Neuronal stem cell (in vitro differentiated cells): ENCODE results near the gene LRMDA.

Source experiments
- DNase-seq: peaks from one replicate; pipeline ENCODE4 v3.0.0-alpha.2; 2013; ENCODE audit warnings: low spot score
- H2AFZ ChIP-seq: one replicate; pipeline ENCODE4 v1.6.1; 2013; ENCODE audit warnings: mild to moderate bottlenecking, low read length, inconsistent platforms
- H2AK5ac ChIP-seq: 2 replicates; pipeline ENCODE4 v1.6.1; 2013; ENCODE audit warnings: low read depth, mild to moderate bottlenecking, inconsistent platforms, low read length, moderate library complexity, mixed read lengths
- H2BK120ac ChIP-seq: 2 replicates; pipeline ENCODE4 v1.6.1; 2013; ENCODE audit warnings: low read depth, mild to moderate bottlenecking, inconsistent platforms, low read length, moderate library complexity, mixed read lengths
- H2BK12ac ChIP-seq: one replicate; pipeline ENCODE4 v1.6.1; 2013; ENCODE audit warnings: low read length, inconsistent platforms
- H2BK15ac ChIP-seq: 2 replicates; pipeline ENCODE4 v1.6.1; 2013; ENCODE audit warnings: mild to moderate bottlenecking, low read length, inconsistent platforms, mixed read lengths
- H2BK5ac ChIP-seq: one replicate; pipeline ENCODE4 v1.6.1; 2013; ENCODE audit warnings: inconsistent platforms, mild to moderate bottlenecking, low read length, moderate library complexity
- H3K14ac ChIP-seq: one replicate; pipeline ENCODE4 v1.6.1; 2013; ENCODE audit warnings: low read length, inconsistent platforms
- H3K18ac ChIP-seq: 2 replicates; pipeline ENCODE4 v1.6.1; 2013; ENCODE audit warnings: low read length, inconsistent platforms
- H3K23ac ChIP-seq: 2 replicates; pipeline ENCODE4 v1.6.1; 2013; ENCODE audit warnings: low read depth, mild to moderate bottlenecking, mixed read lengths, low read length, inconsistent platforms; ENCODE audit not compliant: poor library complexity
- H3K27ac ChIP-seq: replicated peaks from 3 replicates; pipeline ENCODE4 v1.5.1; 2013; ENCODE audit warnings: low read length, inconsistent platforms
- H3K27me3 ChIP-seq, 3 experiments: 2 replicates each; pipeline ENCODE4 v1.6.1; 2013; ENCODE audit warnings: low read length in 3 of 3, mild to moderate bottlenecking in 2 of 3, inconsistent platforms in 1 of 3, low read depth in 1 of 3, mixed read lengths in 1 of 3, moderate library complexity in 1 of 3; ENCODE audit not compliant: control insufficient read depth in 3 of 3, insufficient read depth in 3 of 3
- H3K36me3 ChIP-seq, 2 donors: replicated peaks in 1 of 2; 2 replicates each; pipeline ENCODE4 v1.6.1; 2013; ENCODE audit warnings: low read length in 2 of 2; ENCODE audit not compliant: control insufficient read depth in 2 of 2, insufficient read depth in 2 of 2
- H3K4ac ChIP-seq: 2 replicates; pipeline ENCODE4 v1.6.1; 2013; ENCODE audit warnings: inconsistent platforms, mild to moderate bottlenecking, low read length, moderate library complexity
- H3K4me1 ChIP-seq, 2 donors: 1 replicate in 1 of 2; 2 replicates in 1 of 2; pipeline ENCODE4 v1.6.1; 2013; ENCODE audit warnings: low read length in 2 of 2, low read depth in 1 of 2; ENCODE audit not compliant: control insufficient read depth in 2 of 2, insufficient read depth in 1 of 2
- H3K4me2 ChIP-seq: one replicate; pipeline ENCODE4 v1.6.1; 2013; ENCODE audit warnings: mild to moderate bottlenecking, low read length, inconsistent platforms; ENCODE audit not compliant: insufficient read depth, poor library complexity, severe bottlenecking
- H3K4me3 ChIP-seq, 2 donors: 2 replicates each; pipeline ENCODE4 v1.5.1; 2013; ENCODE audit warnings: low read length in 2 of 2, mild to moderate bottlenecking in 2 of 2, inconsistent platforms in 1 of 2, moderate library complexity in 1 of 2
- H3K79me1 ChIP-seq: one replicate; pipeline ENCODE4 v1.6.1; 2013; ENCODE audit warnings: low read depth, mild to moderate bottlenecking, inconsistent platforms, low read length, moderate library complexity
- H3K9ac ChIP-seq: one replicate; pipeline ENCODE4 v1.6.1; 2013; ENCODE audit warnings: mild to moderate bottlenecking, low read depth, low read length, inconsistent platforms; ENCODE audit not compliant: poor library complexity
- H3K9me3 ChIP-seq, 2 donors: replicated peaks in 1 of 2; 2 replicates each; pipeline versions ENCODE3 to v1.6.1; 2013; ENCODE audit warnings: low read length in 2 of 2, mild to moderate bottlenecking in 2 of 2, inconsistent platforms in 1 of 2, low read depth in 1 of 2, mixed read lengths in 1 of 2, moderate library complexity in 1 of 2; ENCODE audit not compliant: control insufficient read depth in 2 of 2, insufficient read depth in 1 of 2
- H4K8ac ChIP-seq: one replicate; pipeline ENCODE4 v1.6.1; 2013; ENCODE audit warnings: low read depth, mild to moderate bottlenecking, inconsistent platforms, low read length, moderate library complexity
- H4K91ac ChIP-seq: one replicate; pipeline ENCODE4 v1.6.1; 2013; ENCODE audit warnings: low read length, low read depth, mild to moderate bottlenecking, inconsistent platforms; ENCODE audit not compliant: poor library complexity
- WGBS, 2 donors: extraction: QIAGEN DNeasy Blood & Tissue Kit; methylation state at CpG; one replicate each; pipeline ENCODE4 v1.1.7; 2013; ENCODE audit warnings: missing lambda C conversion rate in 2 of 2, mixed read lengths in 1 of 2; ENCODE audit not compliant: insufficient read length in 2 of 2, insufficient replicate concordance in 1 of 2; ENCODE audit errors: extremely low coverage in 2 of 2; 5-methylcytosine and 5-hydroxymethylcytosine counted together

Gene LRMDA

GRCh38 chr10:75952093-75952492, 520.7 kb downstream of the LRMDA start:
- Histone ChIP-seq H2BK120ac (no peak overlapping the region), H2AK5ac (no peak overlapping the region), H3K4me3 (no peak overlapping the region), H3K4me2 (no peak overlapping the region), H3K23ac (no peak overlapping the region), H3K9me3 (no peaks in the 10 kb centered on the region), H3K14ac (no peak overlapping the region), H3K36me3 (no peaks in the 10 kb centered on the region), H4K8ac (no peak overlapping the region), H3K27me3 (no peaks in the 10 kb centered on the region), H2BK15ac (no peak overlapping the region), H3K9ac (no peak overlapping the region), H3K79me1 (no peaks in the 10 kb centered on the region), H2AFZ (no peak overlapping the region), H2BK5ac (no peak overlapping the region), H3K4me1 (no peaks in the 10 kb centered on the region), H3K4ac (no peak overlapping the region), H3K27ac (no peak overlapping the region), H3K18ac (no peak overlapping the region), H2BK12ac (no peak overlapping the region), H4K91ac (no peak overlapping the region)
- no CpG with 5 or more reads among the region's 7 CpGs for WGBS, 2 donors
- no peak for DNase-seq

- no peak overlapping the region for H3K4ac ChIP-seq
- H3K14ac ChIP-seq, result no peak overlapping the region
- H3K27ac ChIP-seq, result no peak overlapping the region
- H3K79me1 ChIP-seq, result no peaks in the 10 kb centered on the region
- WGBS, 2 donors, result no CpG with 5 or more reads among the region's 4 CpGs
- no peak overlapping the region for H2BK120ac ChIP-seq
- no peak overlapping the region for H2BK12ac ChIP-seq
- H3K18ac ChIP-seq, result no peak overlapping the region
- no peaks in the 10 kb centered on the region for H3K9me3 ChIP-seq
- H3K9ac ChIP-seq, result no peak overlapping the region
- H3K23ac ChIP-seq, result no peak overlapping the region
- H2BK5ac ChIP-seq, result no peak overlapping the region
- no peak overlapping the region for H3K4me3 ChIP-seq
- H3K36me3 ChIP-seq, result no peaks in the 10 kb centered on the region
- H2AFZ ChIP-seq, result no peak overlapping the region
- no peak overlapping the region for H2AK5ac ChIP-seq
- H4K8ac ChIP-seq, result no peak overlapping the region
- no peak for DNase-seq
- H3K4me2 ChIP-seq, result no peak overlapping the region
- no peak overlapping the region for H4K91ac ChIP-seq
- no peaks in the 10 kb centered on the region for H3K27me3 ChIP-seq
- H3K4me1 ChIP-seq, result no peaks in the 10 kb centered on the region
- no peak overlapping the region for H2BK15ac ChIP-seq
Observed at GRCh38 chr10:75954486-75954885, 523.1 kb downstream of the LRMDA start.

GRCh38 chr10:75955973-75956502, 524.6 kb downstream of the LRMDA start:
- Histone ChIP-seq H3K9ac (no peak overlapping the region), H3K9me3 (no peaks in the 10 kb centered on the region), H2BK120ac (no peak overlapping the region), H2BK12ac (no peak overlapping the region), H3K27me3 (no peaks in the 10 kb centered on the region), H3K4me2 (no peak overlapping the region), H4K8ac (no peak overlapping the region), H3K4me3 (no peak overlapping the region), H3K18ac (no peak overlapping the region), H3K23ac (no peak overlapping the region), H3K4me1 (no peaks in the 10 kb centered on the region), H4K91ac (no peak overlapping the region), H3K4ac (no peak overlapping the region), H3K79me1 (no peaks in the 10 kb centered on the region), H3K27ac (no peak overlapping the region), H2AFZ (peak overlapping the region; percentile 46), H2BK5ac (no peak overlapping the region), H2AK5ac (no peak overlapping the region), H3K36me3 (no peaks in the 10 kb centered on the region), H3K14ac (no peak overlapping the region), H2BK15ac (no peak overlapping the region)
- no CpG with 5 or more reads among the region's 2 CpGs for WGBS, 2 donors
- no peak for DNase-seq

- H3K18ac ChIP-seq, result no peak overlapping the region
- no CpG with 5 or more reads among the region's 2 CpGs for WGBS, 2 donors
- H3K79me1 ChIP-seq, result no peaks in the 10 kb centered on the region
Observed at GRCh38 chr10:75956624-75957023, 525.2 kb downstream of the LRMDA start.

More at GRCh38 chr10:75956624-75957023, 525.2 kb downstream of the LRMDA start:
- Histone ChIP-seq H2AFZ (peak overlapping the region; percentile 46), H3K14ac (no peak overlapping the region), H4K91ac (no peak overlapping the region), H2AK5ac (no peak overlapping the region), H3K36me3 (no peaks in the 10 kb centered on the region), H2BK15ac (no peak overlapping the region), H4K8ac (no peak overlapping the region), H2BK12ac (no peak overlapping the region), H3K23ac (no peak overlapping the region), H3K4me1 (no peaks in the 10 kb centered on the region), H3K9me3 (no peaks in the 10 kb centered on the region), H3K4me3 (no peak overlapping the region), H2BK5ac (no peak overlapping the region), H3K9ac (no peak overlapping the region), H3K27me3 (no peaks in the 10 kb centered on the region), H3K27ac (no peak overlapping the region), H3K4ac (no peak overlapping the region), H3K4me2 (no peak overlapping the region), H2BK120ac (no peak overlapping the region)
- no peak for DNase-seq
